Dermis microvascular lymphatic vessel endothelial cell (primary cell): ENCODE measurements around the gene DECR2. TPM values are rescaled to one million over a fixed set of nuclear protein-coding genes. Genes with fewer than 3 reads are reported as not detected.
"Not testable (repeated sequence)": the region's sequence is repeated elsewhere in the genome, so short reads cannot be mapped to it uniquely, and the experiment has no call there.

Experiments used
- DNase-seq, 2 donors: peaks; one replicate each; pipeline versions ENCODE4 v3.0.0 to v3.0.0-alpha.2; 2010; ENCODE audit warnings: low read depth in 2 of 2
- total RNA-seq: library from RNA; depleted of rRNA; stranded (reverse); fragments of >200 nt; gene quantifications from 2 replicates; pipeline ENCODE4 v1.2.1, GENCODE V29; 2014

Gene DECR2
- total RNA-seq, 1 donor from 2014 or later = 11.4 TPM

- no peak for DNase-seq
These were observed 22.3 kb upstream of the DECR2 start for GRCh38 chr16:379183-379960.

GRCh38 chr16:379961-380761 lies 21.5 kb upstream of the DECR2 start:
- no peak for DNase-seq

DNA sequence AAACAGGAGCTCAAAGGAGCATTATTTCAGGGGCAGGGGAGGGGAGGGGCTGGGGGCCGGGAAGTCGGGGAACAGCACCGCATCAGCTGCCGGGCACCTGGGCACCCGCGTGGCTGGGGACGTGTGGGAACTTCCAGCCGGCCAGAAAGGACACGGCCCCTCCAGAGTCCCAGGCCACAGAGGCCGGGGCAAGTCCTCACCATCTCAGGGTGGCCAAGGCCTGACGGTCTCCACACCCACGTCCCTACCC lies 21.0 kb upstream of the DECR2 start:
- DNase-seq = no peak

GRCh38 chr16:381012-381788 lies 20.5 kb upstream of the DECR2 start:
- DNase-seq = peak in 1 of 2 donors; percentile 33

DNA sequence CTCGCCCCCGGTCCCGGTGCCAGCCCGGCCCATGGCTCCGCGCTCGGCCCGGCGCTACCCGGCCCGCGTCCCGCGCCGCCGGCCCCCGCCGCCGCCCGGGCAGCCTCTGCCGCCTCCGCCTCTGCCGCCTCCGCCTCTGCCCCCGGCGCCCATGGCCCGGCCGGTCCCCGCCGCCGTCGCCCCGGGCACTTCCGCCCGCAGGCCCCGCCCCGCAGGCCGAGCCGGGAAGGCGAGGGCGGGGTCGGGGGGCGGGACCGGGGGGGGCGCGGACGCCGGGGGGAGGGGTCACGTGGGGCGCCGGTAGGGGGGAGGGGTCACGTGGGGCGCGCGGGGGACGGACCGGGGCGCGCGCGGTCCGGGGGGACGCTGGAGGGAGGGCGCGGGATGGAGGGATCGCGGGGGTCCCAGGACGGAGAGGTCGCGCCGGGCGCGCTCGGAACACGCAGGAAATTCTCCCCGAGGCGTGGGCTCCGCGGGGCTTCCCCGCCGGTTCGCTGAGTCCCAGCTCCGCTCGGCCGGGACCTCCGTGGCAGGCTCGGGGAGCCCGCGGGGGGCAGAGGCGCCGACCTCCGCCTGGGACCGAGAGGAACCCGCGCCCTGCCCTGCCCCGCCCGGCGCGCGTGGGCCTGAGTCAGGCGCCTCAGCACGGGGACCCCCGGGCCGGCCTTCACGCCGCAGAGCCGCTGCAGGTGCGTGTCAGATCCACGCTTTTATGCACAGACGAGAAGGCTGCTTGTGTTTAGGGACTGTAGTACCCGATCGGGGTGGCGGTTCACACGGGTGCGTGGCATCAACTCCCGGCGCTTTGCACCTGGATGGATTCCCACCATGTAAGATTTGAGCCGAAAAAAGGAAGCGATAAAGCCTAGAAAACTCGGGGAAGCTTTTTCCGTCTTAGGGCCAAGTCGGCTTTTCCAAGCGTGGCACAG lies 19.6 kb upstream of the DECR2 start, which contains the start of gene PGAP6:
Gene PGAP6, minus strand, starts transcription at position 190 of the 929 bp plus-strand sequence. Its CDS starts 157 bp downstream, at position 33.
- DNase-seq = peak in 1 of 2 donors; percentile 56

GRCh38 chr16:383326-384051 lies 18.2 kb upstream of the DECR2 start:
- peak; percentile 34 to 70 for DNase-seq

DNA sequence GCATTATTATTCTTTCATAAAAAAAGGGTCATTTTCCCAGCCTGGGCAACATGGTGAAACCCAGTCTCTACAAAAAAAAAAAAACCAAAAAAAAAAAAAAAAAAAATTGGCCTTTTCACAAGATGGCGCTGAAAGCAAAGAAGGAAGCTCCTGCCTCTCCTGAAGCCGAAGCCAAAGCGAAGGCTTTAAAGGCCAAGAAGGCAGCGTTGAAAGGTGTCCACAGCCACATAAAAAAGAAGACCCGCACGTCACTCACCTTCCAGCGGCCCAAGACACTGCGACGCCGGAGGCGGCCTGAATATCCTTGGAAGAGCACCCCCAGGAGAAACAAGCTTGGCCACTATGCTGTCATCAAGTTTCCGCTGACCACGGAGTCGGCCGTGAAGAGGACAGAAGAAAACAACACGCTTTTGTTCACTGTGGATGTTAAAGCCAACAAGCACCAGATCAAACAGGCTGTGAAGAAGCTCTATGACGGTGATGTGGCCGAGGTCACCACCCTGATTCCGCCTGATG lies 15.0 kb upstream of the DECR2 start:
- DNase-seq = no peak

GRCh38 chr16:387761-388666 lies 13.7 kb upstream of the DECR2 start:
- DNase-seq = not testable (repeated sequence)

DNA sequence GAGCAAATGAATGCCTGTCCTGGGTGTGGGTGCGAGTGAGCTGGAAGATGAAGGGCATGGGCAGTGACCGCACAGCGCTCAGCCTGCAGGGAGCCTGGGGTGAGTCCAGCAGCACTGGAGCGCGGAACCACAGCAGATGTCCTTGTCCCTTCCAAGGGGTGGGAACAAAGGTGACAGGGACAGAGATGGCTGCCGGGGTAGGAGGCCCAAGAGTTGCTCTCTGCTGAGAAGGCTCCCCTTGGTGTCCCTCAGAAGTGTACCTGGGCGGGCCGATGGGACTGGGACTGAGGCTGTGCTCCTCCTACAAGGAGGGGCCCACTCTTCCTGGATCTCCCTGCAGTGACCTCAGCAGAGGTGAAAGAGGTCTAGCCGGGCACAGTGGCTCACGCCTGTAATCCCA lies 12.3 kb upstream of the DECR2 start:
- no peak for DNase-seq

DNA sequence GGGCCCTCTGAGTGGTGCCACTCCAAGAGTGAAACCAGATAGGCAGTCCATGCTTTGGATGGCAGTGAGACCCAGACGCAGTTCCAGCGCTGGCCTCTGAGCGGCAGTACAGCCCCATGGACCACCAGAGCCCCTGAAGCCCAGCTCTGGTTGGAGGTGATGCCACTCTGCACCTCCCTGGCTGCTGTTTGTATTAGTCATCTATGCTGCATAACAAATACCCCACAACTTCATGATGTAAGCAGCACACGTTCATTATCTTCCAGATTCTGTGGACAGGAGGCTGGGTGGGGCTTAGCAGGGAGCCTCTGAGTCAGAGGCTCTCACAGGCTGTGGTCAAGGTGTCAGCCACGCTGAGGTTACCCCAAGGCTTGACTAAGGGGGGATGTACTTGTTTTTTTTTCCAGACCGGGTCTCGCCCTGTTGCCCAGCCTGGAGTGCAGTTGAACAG lies 9.8 kb upstream of the DECR2 start:
- peak; percentile 45 to 76 for DNase-seq

GRCh38 chr16:392450-393030 lies 9.1 kb upstream of the DECR2 start:
- no peak for DNase-seq

GRCh38 chr16:396199-396598 lies 5.5 kb upstream of the DECR2 start:
- no peak for DNase-seq

DNA sequence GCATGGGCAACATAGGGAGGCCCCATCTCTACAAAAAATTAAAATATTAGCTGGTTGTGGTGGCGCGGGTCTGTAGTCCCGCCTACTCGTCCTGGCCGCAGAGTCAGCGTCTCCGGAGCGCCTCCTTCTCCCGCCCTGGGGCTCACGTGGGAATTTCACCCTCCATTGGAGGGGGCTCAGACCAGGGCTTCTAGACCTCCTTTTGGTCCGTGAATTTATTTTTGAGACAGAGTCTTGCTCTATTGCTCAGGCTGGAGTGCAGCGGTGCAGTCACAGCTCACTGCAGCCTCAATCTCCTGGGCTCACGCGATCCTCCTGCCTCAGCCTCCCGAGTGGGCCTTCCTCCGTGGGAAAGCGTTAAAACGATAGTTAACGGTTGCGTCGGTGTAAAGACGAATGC lies 5.1 kb upstream of the DECR2 start:
- DNase-seq = peak in 1 of 2 donors; percentile 63

GRCh38 chr16:397135-397661 lies 4.5 kb upstream of the DECR2 start, which contains the start of gene NME4:
Gene NME4, plus strand, starts transcription at chr16:397199. Its CDS starts 24 bp downstream, at chr16:397223.
- DNase-seq = peak in 1 of 2 donors; percentile 56

GRCh38 chr16:397736-398332 lies 3.9 kb upstream of the DECR2 start:
- peak; percentile 17 to 73 for DNase-seq

- DNase-seq = no peak
These were observed 2.9 kb upstream of the DECR2 start for GRCh38 chr16:398561-399339.
